ENCODE data around the gene FAHD2A.

DNA sequence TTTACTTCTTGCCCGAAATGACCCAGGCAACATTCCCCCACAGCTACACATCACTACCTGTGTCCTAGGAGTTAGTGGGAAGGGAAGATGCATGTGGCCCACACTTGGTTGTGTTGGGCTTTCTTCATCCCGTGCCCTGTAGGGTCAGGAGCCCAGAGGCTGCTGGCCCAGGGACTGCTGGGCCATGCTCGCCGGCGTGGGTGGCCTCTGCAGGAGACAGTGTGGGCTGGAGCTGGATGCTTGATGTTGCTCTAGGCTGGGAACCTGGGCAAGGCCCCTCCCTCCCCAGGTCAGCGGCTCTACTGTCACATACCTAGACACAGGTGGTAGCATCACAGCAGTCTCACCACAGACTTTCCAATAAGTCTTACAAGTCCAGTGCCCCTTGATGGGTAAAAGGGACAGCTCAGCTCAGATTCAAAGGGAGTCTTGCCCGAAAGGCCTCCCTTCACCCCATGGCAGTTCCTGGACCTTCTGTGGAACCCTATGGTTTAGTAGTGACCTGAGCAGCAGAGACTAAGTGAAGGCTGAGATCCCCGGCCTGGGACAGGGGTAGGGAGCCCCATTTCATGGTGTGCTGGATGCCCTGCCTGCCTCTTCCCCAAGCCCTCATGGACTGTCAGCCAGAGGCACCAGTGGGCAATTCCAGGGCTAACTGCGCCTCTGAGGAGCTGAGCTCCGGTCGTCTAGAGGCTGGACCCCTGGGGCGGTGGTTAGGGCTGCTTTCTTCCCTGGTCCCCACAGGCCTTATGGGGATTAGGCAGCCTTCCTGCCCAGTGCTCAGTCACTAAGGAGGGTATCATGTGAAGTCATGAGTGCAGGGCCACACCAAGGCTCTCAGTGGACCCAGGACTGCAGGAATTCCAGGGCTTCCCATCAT, 45.4 kb upstream of the FAHD2A start:
- TF ChIP-seq GATA2 (IDR thresholded peaks at IDR 0.05; ENCODE audit: low read depth, low read length) (no peak), GATA3 (IDR thresholded peaks at IDR 0.05; ENCODE audit: low read depth, low read length) (no peak)
